ENCODE measurements around the gene CLK1.
A peak's percentile ranks its signal among the peaks of the same experiment; 100 is the strongest.
"Not testable (repeated sequence)": the region's sequence is repeated elsewhere in the genome, so short reads cannot be mapped to it uniquely, and the experiment has no call there.

The CLK1 gene

DNA sequence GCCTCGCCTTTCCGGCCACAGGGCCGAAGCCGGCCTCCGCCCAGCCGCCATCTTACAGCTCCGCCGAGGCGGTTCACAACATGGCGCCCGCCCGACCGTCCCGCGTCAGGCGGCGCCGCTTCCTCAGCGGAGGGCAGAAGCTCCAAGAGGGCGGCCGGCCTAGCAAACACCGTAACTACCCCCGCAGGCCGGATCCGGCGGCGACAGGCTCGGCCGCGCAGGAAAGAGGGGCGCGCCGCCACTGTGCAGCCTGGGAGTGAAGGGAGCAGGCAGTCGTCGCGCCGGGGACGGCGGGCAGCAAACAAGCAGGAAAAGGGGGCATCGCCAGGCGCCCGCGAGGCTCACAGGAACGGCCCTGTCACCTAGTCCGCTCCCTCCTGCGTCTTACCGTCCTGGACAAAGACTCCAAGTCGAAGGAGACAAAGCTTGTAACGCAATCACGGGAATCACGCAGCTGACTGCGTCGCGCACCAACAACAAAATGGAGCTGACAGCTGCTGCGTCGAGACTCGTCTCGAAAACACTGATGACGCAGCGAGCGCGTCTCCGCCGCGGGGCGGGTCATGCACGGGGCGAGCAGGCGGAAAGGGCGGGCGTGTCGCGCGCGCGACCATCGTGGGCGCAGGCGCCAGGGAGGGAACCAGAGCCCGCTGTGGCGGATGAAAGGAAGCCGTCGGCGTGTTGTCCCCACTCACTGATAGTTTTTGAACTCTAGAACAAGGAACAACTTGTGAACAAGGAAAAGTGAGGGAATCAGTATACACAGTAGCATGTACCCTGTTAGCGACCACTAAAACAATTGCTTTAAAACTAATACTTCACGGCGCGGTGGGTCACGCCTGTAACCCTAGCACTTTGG lies at the start of gene CLK1:
Gene CLK1, minus strand, starts transcription at position 483 of the 859 bp plus-strand sequence. CDS start 2,796 bp downstream, outside the sequence.
- Histone ChIP-seq H3K36me3 (ENCODE audit: control insufficient read depth in 1 of 2, insufficient read depth in 2 of 2, low read length in 2 of 2) (peaks cover 3 to 13% of the 10 kb centered on the region in 2 donors), H3K4me1 (ENCODE audit: control insufficient read depth in 1 of 2, insufficient read depth in 2 of 2, low read length in 2 of 2) (peaks cover 17 to 20% of the 10 kb centered on the region in 2 donors), H3K9me3 (ENCODE audit: control insufficient read depth in 1 of 2, low read length in 2 of 2) (no peaks in the 10 kb centered on the region), H3K27me3 (ENCODE audit: control insufficient read depth in 1 of 2, insufficient read depth in 2 of 2, low read length in 2 of 2) (no peaks in the 10 kb centered on the region), H3K27ac (ENCODE audit: low read depth, low read length) (peak within 1 kb of the TSS; percentile 100), H3K4me3 (ENCODE audit: low read depth in 1 of 2, low read length in 2 of 2) (peak within 1 kb of the TSS; percentile 80 to 98), H3K9ac (ENCODE audit: low read depth in 1 of 2, low read length in 2 of 2) (peak within 1 kb of the TSS; percentile 100)

DNA sequence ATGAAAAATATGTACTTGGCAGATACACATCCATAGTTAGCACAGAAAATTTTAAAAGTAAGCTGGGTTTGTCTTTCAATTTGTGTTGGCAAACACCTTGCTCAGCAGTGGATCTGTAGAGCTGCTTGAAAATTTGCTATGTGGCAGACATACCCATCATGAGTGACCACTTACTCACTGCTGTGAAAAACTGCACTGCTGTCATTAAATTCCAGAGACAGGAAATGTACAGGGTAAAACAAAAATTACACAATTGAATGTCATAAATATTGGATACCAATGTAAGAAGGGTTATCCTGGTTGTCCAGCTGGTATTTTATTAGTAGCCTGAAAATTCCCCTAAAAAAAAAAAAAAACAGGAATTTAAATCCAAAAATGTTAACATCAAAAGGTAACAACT lies 49.2 kb upstream of the CLK1 start:
- Histone ChIP-seq H3K27me3 (ENCODE audit: control insufficient read depth in 1 of 2, insufficient read depth in 2 of 2, low read length in 2 of 2) (no peaks in the 10 kb centered on the region), H3K36me3 (ENCODE audit: control insufficient read depth in 1 of 2, insufficient read depth in 2 of 2, low read length in 2 of 2) (peaks cover 22 to 66% of the 10 kb centered on the region in 2 donors), H3K9me3 (ENCODE audit: control insufficient read depth in 1 of 2, low read length in 2 of 2) (no peaks in the 10 kb centered on the region), H3K4me1 (ENCODE audit: control insufficient read depth in 1 of 2, insufficient read depth in 2 of 2, low read length in 2 of 2) (no peaks in the 10 kb centered on the region), H3K4me3 (ENCODE audit: low read depth in 1 of 2, low read length in 2 of 2) (no peak overlapping the region), H3K9ac (ENCODE audit: low read depth in 1 of 2, low read length in 2 of 2) (no peak overlapping the region), H3K27ac (ENCODE audit: low read depth, low read length) (no peak overlapping the region)

DNA sequence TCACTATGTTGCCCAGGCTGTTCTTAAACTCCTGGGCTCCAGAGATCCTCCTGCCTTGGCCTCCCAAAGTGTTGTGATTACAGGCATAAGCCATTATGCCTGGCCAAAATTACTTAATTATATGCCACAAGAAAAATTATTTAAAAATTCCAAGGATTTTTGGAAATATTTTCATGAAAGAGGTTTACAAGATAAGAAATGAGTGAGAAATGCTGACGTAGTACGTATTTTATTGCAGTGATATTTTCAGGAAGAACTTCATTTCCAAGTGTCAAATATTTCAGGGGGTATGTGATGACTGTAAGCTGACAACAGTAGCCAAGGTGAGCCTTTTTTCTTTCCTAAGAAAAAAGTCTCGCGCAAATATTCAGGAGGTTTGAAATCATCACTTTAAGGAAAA lies 45.5 kb upstream of the CLK1 start:
- Histone ChIP-seq H3K27me3 (ENCODE audit: control insufficient read depth in 1 of 2, insufficient read depth in 2 of 2, low read length in 2 of 2) (no peaks in the 10 kb centered on the region), H3K9ac (ENCODE audit: low read depth in 1 of 2, low read length in 2 of 2) (no peak overlapping the region), H3K4me3 (ENCODE audit: low read depth in 1 of 2, low read length in 2 of 2) (no peak overlapping the region), H3K4me1 (ENCODE audit: control insufficient read depth in 1 of 2, insufficient read depth in 2 of 2, low read length in 2 of 2) (no peaks in the 10 kb centered on the region), H3K36me3 (ENCODE audit: control insufficient read depth in 1 of 2, insufficient read depth in 2 of 2, low read length in 2 of 2) (peaks cover 16 to 62% of the 10 kb centered on the region in 2 donors), H3K9me3 (ENCODE audit: control insufficient read depth in 1 of 2, low read length in 2 of 2) (no peaks in the 10 kb centered on the region), H3K27ac (ENCODE audit: low read depth, low read length) (no peak overlapping the region)

DNA sequence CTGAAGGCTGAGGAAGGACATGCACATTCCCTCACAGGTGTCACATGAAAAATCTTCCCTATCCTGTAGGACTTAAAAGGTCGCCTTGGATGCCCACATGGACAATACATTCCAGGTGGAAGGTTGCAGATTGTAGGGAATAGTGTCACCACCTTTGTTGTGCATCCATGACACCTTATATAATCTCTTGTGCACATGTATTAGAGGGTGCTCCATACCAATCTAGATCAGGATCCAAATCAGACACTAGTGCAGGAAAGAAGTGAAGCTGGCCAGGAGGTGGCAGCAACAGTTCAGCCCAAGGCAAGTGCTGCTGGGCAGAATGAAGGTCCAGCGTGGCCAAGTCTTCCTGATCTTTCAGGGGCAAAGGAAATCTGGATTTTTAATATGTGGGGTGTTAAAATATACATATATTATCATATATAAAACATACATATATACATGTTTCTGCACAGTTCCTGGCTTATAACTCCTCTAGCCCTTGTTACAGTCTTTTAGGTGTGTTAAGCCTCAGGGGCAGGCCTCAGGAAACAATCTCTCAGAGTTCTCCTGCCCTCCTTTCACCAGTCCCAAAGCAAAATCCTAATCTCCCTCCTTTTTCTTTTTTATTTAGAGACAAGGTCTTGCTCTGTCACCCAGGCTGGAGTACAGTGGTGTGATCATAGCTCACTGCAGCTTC lies 41.3 kb upstream of the CLK1 start:
- Histone ChIP-seq H3K9ac (ENCODE audit: low read depth in 1 of 2, low read length in 2 of 2) (no peak overlapping the region), H3K36me3 (ENCODE audit: control insufficient read depth in 1 of 2, insufficient read depth in 2 of 2, low read length in 2 of 2) (peaks cover 11 to 49% of the 10 kb centered on the region in 2 donors), H3K27ac (ENCODE audit: low read depth, low read length) (no peak overlapping the region)

DNA sequence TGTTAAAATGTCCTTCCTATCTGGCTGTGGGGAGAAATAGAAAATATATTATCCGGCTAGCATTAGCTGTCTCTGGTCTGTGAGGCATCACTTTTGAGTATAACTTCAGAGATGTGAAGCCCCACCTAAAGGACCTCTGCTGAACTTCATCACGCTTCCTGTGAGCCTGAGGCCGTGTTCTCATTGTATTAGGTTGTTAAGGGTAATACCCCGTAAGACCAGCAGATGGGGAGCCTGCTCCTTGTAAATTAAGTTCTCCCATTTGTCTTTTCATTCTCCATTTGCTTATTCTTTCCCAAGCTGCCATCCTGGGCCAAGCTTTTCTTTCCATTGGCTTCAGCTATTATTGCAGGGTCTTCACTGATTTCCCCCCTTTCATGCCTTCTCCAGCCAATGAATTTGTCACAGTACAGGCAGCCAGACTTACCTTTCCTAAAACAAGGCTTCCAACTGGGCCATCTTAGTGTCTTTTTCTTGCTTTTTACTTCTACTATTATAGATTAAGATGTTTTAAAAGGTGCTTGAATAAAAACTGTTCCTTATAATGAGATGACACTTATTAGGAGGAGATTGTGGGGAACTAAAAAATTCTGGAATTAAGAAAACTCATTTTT lies 37.1 kb upstream of the CLK1 start:
- no peaks in the 10 kb centered on the region for H3K27me3 ChIP-seq (ENCODE audit: control insufficient read depth in 1 of 2, insufficient read depth in 2 of 2, low read length in 2 of 2)
- no peaks in the 10 kb centered on the region for H3K9me3 ChIP-seq (ENCODE audit: control insufficient read depth in 1 of 2, low read length in 2 of 2)
- H3K27ac ChIP-seq (ENCODE audit: low read depth, low read length), result no peak overlapping the region
- H3K9ac ChIP-seq (ENCODE audit: low read depth in 1 of 2, low read length in 2 of 2), result no peak overlapping the region
- H3K4me1 ChIP-seq (ENCODE audit: control insufficient read depth in 1 of 2, insufficient read depth in 2 of 2, low read length in 2 of 2), result no peaks in the 10 kb centered on the region
- peaks cover 21 to 61% of the 10 kb centered on the region in 2 donors for H3K36me3 ChIP-seq (ENCODE audit: control insufficient read depth in 1 of 2, insufficient read depth in 2 of 2, low read length in 2 of 2)
- no peak overlapping the region for H3K4me3 ChIP-seq (ENCODE audit: low read depth in 1 of 2, low read length in 2 of 2)

More for the DNA sequence above, 41.3 kb upstream of the CLK1 start:
- Histone ChIP-seq H3K4me3 (ENCODE audit: low read depth in 1 of 2, low read length in 2 of 2) (no peak overlapping the region), H3K9me3 (ENCODE audit: control insufficient read depth in 1 of 2, low read length in 2 of 2) (no peaks in the 10 kb centered on the region), H3K4me1 (ENCODE audit: control insufficient read depth in 1 of 2, insufficient read depth in 2 of 2, low read length in 2 of 2) (no peaks in the 10 kb centered on the region), H3K27me3 (ENCODE audit: control insufficient read depth in 1 of 2, insufficient read depth in 2 of 2, low read length in 2 of 2) (no peaks in the 10 kb centered on the region)

DNA sequence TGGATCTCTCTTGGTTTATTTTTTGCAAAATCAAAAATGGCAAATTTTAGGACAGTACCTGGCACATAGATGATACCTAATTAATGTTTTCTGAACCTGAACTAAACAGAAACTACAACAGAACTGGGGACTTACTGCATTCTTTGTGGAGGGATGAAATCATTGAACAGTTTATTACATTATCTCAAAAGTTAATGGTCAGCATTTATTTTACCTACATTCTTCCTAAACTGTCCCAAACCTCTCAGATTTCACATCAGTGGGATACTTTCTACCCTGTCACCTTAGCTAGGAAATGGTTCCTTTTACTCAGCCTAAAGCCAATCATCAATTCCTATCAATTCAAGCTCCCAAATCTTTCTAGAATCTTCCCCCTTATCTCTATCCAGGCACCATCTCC lies 35.0 kb upstream of the CLK1 start:
- Histone ChIP-seq H3K9ac (ENCODE audit: low read depth in 1 of 2, low read length in 2 of 2) (no peak overlapping the region), H3K36me3 (ENCODE audit: control insufficient read depth in 1 of 2, insufficient read depth in 2 of 2, low read length in 2 of 2) (peaks cover 18 to 71% of the 10 kb centered on the region in 2 donors), H3K27ac (ENCODE audit: low read depth, low read length) (no peak overlapping the region), H3K27me3 (ENCODE audit: control insufficient read depth in 1 of 2, insufficient read depth in 2 of 2, low read length in 2 of 2) (no peaks in the 10 kb centered on the region), H3K4me3 (ENCODE audit: low read depth in 1 of 2, low read length in 2 of 2) (no peak overlapping the region), H3K9me3 (ENCODE audit: control insufficient read depth in 1 of 2, low read length in 2 of 2) (no peaks in the 10 kb centered on the region), H3K4me1 (ENCODE audit: control insufficient read depth in 1 of 2, insufficient read depth in 2 of 2, low read length in 2 of 2) (no peaks in the 10 kb centered on the region)

DNA sequence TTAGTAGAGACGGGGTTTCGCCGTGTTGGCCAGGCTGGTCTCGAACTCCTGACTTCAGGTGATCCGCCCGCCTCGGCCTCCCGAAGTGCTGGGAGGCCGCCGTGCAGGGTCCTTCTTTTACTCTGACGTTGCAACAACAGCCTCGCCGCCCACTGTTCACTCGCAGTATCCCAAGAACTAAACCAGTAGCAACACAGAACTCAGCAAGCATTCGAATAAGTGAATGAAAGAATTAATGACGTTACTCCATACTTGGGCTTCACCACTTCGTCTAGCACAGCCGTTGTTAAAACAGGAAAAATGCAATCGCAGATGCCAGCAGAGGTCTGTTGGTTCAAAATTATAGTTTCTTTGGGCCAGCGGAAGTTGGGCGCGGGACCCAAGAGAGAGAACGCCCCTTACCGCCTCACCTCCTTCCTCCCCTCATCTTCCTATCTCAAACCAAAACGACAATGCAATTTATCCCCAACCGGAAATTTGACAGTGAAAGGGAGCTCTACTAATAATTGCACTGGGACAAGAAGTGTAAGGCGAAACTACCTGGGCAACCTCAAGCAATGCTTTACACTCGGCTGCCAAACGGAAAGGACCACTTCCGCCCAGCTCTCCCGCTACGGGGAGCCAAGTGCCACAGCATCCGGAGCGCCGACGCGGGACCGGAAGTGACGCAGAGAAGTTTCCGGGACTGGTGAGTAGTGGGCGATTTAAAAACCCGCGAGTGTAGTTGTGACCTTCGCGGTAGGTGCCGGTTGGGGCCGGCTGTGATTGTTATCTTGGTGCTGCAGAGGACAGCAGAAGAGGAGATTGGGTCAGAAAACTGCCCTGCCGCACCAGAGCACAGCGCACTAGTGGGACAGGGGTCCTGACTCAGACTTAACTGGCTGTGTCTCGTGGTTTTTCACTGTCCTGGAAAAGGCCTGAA lies 24.5 kb upstream of the CLK1 start, which contains the start of the genes NIF3L1 and PPIL3:
Gene NIF3L1, plus strand, starts transcription at position 668 of the 922 bp plus-strand sequence. CDS start 2,573 bp downstream, outside the sequence.
Gene PPIL3, minus strand, starts transcription at position 374 of the 922 bp plus-strand sequence. CDS start 1,462 bp downstream, outside the sequence.
- peak within 1 kb of the TSS; percentile 93 for H3K27ac ChIP-seq (ENCODE audit: low read depth, low read length)
- H3K4me1 ChIP-seq (ENCODE audit: control insufficient read depth in 1 of 2, insufficient read depth in 2 of 2, low read length in 2 of 2), result peaks cover 6 to 17% of the 10 kb centered on the region in 2 donors
- no peaks in the 10 kb centered on the region for H3K27me3 ChIP-seq (ENCODE audit: control insufficient read depth in 1 of 2, insufficient read depth in 2 of 2, low read length in 2 of 2)
- peaks cover 0 to 24% of the 10 kb centered on the region in 2 donors for H3K36me3 ChIP-seq (ENCODE audit: control insufficient read depth in 1 of 2, insufficient read depth in 2 of 2, low read length in 2 of 2)
- peak within 1 kb of the TSS; percentile 88 to 99 for H3K9ac ChIP-seq (ENCODE audit: low read depth in 1 of 2, low read length in 2 of 2)
- H3K9me3 ChIP-seq (ENCODE audit: control insufficient read depth in 1 of 2, low read length in 2 of 2), result no peaks in the 10 kb centered on the region
- peak within 1 kb of the TSS; percentile 82 to 100 for H3K4me3 ChIP-seq (ENCODE audit: low read depth in 1 of 2, low read length in 2 of 2)

DNA sequence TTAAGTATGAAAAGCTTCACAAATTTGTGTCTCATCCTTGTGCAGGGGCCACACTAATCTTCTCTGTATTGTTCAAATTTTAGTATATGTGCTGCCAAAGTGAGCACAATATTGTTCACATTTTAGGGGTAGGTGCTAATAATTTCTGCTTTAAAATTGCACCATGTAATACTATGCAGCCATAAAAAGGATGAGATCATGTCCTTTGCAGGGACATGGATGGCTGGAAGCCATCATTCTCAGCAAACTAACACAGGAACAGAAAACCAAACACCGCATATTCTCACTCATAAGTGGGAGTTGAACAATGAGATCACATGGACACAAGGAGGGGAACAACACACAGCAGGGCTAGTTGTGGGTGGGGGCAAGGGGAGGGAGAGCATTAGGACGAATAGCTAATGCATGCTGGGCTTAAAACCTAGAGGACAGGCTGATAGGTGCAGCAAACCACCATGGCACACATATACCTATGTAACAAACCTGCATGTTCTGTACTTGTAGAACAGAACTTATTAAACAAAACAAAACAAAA lies 17.3 kb upstream of the CLK1 start:
- H3K27ac ChIP-seq (ENCODE audit: low read depth, low read length); H3K4me3 ChIP-seq (ENCODE audit: low read depth in 1 of 2, low read length in 2 of 2): not testable (repeated sequence)

DNA sequence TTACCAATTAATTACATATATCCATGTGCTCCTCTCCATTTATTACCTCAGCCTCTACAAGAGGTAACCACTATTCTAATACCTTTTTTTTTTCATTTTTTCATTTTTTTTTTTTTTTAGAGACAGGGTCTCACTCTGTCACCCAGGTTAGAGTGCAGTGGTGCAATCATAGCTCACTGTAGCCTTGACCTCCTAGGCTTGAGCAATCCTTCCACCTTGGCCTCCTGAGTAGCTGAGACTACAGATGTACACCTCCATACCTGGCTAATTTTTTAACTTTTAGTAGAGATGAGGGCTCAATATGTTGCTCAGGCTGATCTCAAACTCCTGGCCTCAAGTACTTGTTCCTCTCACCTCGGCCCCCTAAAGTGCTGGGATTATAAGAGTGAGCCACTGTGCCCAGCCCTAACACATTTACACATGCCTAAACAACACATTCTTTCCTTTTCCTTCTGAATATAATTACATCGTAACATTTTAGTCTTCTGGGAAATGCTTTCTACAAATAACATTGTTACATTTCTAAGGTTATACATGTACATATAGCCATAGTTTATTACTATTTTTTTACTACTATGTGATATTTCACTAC lies 13.9 kb upstream of the CLK1 start:
- Histone ChIP-seq H3K27ac (ENCODE audit: low read depth, low read length) (no peak overlapping the region), H3K36me3 (ENCODE audit: control insufficient read depth in 1 of 2, insufficient read depth in 2 of 2, low read length in 2 of 2) (peaks cover 21 to 33% of the 10 kb centered on the region in 2 donors), H3K4me1 (ENCODE audit: control insufficient read depth in 1 of 2, insufficient read depth in 2 of 2, low read length in 2 of 2) (no peaks in the 10 kb centered on the region), H3K9ac (ENCODE audit: low read depth in 1 of 2, low read length in 2 of 2) (no peak overlapping the region), H3K9me3 (ENCODE audit: control insufficient read depth in 1 of 2, low read length in 2 of 2) (no peaks in the 10 kb centered on the region), H3K27me3 (ENCODE audit: control insufficient read depth in 1 of 2, insufficient read depth in 2 of 2, low read length in 2 of 2) (no peaks in the 10 kb centered on the region), H3K4me3 (ENCODE audit: low read depth in 1 of 2, low read length in 2 of 2) (no peak overlapping the region)

More for the DNA sequence above, 17.3 kb upstream of the CLK1 start:
- not testable (repeated sequence) for H3K27me3 ChIP-seq (ENCODE audit: control insufficient read depth in 1 of 2, insufficient read depth in 2 of 2, low read length in 2 of 2); H3K9me3 ChIP-seq (ENCODE audit: control insufficient read depth in 1 of 2, low read length in 2 of 2); H3K4me1 ChIP-seq (ENCODE audit: control insufficient read depth in 1 of 2, insufficient read depth in 2 of 2, low read length in 2 of 2); H3K9ac ChIP-seq (ENCODE audit: low read depth in 1 of 2, low read length in 2 of 2)
- H3K36me3 ChIP-seq (ENCODE audit: control insufficient read depth in 1 of 2, insufficient read depth in 2 of 2, low read length in 2 of 2), result peaks cover 20 to 41% of the 10 kb centered on the region in 2 donors

Measured in duodenal mucosa (tissue), 2 donors.